UCSD-AML1 (cell line): Measurements from ENCODE around the gene IL1RAPL2.
"Not testable (repeated sequence)": the region's sequence is repeated elsewhere in the genome, so short reads cannot be mapped to it uniquely, and the experiment has no call there.

Experiments
- DNase-seq: peaks from one replicate; lab custom pipeline; 2025; ENCODE audit not compliant: unreplicated experiment; lab: John Stamatoyannopoulos, UW

The IL1RAPL2 gene

GRCh38 chrX:105662248-105662647, 1096.2 kb downstream of the IL1RAPL2 start:
- DNase-seq, result no peak

GRCh38 chrX:105664243-105664642, 1098.2 kb downstream of the IL1RAPL2 start:
- DNase-seq, result no peak

- not testable (repeated sequence) for DNase-seq
Observed at GRCh38 chrX:105684288-105684687, 1118.3 kb downstream of the IL1RAPL2 start.

- no peak for DNase-seq
Observed at GRCh38 chrX:105694839-105695238, 1128.8 kb downstream of the IL1RAPL2 start.

- DNase-seq, result no peak
Observed at GRCh38 chrX:105695451-105695850, 1129.5 kb downstream of the IL1RAPL2 start.

- no peak for DNase-seq
Observed at GRCh38 chrX:105696870-105697269, 1130.9 kb downstream of the IL1RAPL2 start.

GRCh38 chrX:105697984-105698781, 1132.2 kb downstream of the IL1RAPL2 start:
- no peak for DNase-seq

- DNase-seq, result no peak
Observed at GRCh38 chrX:105700331-105700730, 1134.3 kb downstream of the IL1RAPL2 start.

- DNase-seq, result no peak
Observed at GRCh38 chrX:105701310-105702052, 1135.5 kb downstream of the IL1RAPL2 start.

- DNase-seq, result no peak
Observed at GRCh38 chrX:105703876-105704275, 1137.9 kb downstream of the IL1RAPL2 start.

GRCh38 chrX:105706041-105706440, 1140.0 kb downstream of the IL1RAPL2 start:
- DNase-seq, result no peak

- no peak for DNase-seq
Observed at GRCh38 chrX:105711805-105712204, 1145.8 kb downstream of the IL1RAPL2 start.

GRCh38 chrX:105715746-105716145, 1149.7 kb downstream of the IL1RAPL2 start:
- DNase-seq, result no peak

GRCh38 chrX:105723966-105724735, 1158.2 kb downstream of the IL1RAPL2 start:
- no peak for DNase-seq

- no peak for DNase-seq
Observed at GRCh38 chrX:105725228-105725627, 1159.2 kb downstream of the IL1RAPL2 start.

- DNase-seq, result no peak
Observed at GRCh38 chrX:105738162-105738561, 1172.2 kb downstream of the IL1RAPL2 start.

- DNase-seq, result no peak
Observed at GRCh38 chrX:105744291-105744690, 1178.3 kb downstream of the IL1RAPL2 start.

GRCh38 chrX:105744946-105745345, 1178.9 kb downstream of the IL1RAPL2 start:
- no peak for DNase-seq

- no peak for DNase-seq
Observed at GRCh38 chrX:105745863-105746262, 1179.9 kb downstream of the IL1RAPL2 start.

GRCh38 chrX:105752338-105752956, 1186.4 kb downstream of the IL1RAPL2 start:
- no peak for DNase-seq

GRCh38 chrX:105753411-105753810, 1187.4 kb downstream of the IL1RAPL2 start:
- no peak for DNase-seq
